ENCODE measurements around the gene ODC1.

GRCh38 chr2:10397297-10397875 is 50.7 kb downstream of the ODC1 start:
- TF ChIP-seq, protein P1, sequence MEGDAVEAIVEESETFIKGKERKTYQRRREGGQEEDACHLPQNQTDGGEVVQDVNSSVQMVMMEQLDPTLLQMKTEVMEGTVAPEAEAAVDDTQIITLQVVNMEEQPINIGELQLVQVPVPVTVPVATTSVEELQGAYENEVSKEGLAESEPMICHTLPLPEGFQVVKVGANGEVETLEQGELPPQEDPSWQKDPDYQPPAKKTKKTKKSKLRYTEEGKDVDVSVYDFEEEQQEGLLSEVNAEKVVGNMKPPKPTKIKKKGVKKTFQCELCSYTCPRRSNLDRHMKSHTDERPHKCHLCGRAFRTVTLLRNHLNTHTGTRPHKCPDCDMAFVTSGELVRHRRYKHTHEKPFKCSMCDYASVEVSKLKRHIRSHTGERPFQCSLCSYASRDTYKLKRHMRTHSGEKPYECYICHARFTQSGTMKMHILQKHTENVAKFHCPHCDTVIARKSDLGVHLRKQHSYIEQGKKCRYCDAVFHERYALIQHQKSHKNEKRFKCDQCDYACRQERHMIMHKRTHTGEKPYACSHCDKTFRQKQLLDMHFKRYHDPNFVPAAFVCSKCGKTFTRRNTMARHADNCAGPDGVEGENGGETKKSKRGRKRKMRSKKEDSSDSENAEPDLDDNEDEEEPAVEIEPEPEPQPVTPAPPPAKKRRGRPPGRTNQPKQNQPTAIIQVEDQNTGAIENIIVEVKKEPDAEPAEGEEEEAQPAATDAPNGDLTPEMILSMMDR (conservative IDR thresholded peaks at IDR 0.05) = no peak
- no peak for TF ChIP-seq ZFX (IDR thresholded peaks at IDR 0.05)

Measured in C4-2B (cell line).